22Rv1 (cell line): ENCODE results near the gene GOLM1.

Experiments used
- ZFX ChIP-seq: fragments of 450-650 bp; IDR thresholded peaks from 2 replicates; pipeline ENCODE4 v1.6.1; 2017; ENCODE audit warnings: antibody characterized with exemption, borderline replicate concordance
- TF ChIP-seq, protein P1 (sequence below): fragments of 450-650 bp; IDR thresholded peaks from 2 replicates; pipeline ENCODE4 v1.5.1; 2017; ENCODE audit warnings: mild to moderate bottlenecking

DNA sequence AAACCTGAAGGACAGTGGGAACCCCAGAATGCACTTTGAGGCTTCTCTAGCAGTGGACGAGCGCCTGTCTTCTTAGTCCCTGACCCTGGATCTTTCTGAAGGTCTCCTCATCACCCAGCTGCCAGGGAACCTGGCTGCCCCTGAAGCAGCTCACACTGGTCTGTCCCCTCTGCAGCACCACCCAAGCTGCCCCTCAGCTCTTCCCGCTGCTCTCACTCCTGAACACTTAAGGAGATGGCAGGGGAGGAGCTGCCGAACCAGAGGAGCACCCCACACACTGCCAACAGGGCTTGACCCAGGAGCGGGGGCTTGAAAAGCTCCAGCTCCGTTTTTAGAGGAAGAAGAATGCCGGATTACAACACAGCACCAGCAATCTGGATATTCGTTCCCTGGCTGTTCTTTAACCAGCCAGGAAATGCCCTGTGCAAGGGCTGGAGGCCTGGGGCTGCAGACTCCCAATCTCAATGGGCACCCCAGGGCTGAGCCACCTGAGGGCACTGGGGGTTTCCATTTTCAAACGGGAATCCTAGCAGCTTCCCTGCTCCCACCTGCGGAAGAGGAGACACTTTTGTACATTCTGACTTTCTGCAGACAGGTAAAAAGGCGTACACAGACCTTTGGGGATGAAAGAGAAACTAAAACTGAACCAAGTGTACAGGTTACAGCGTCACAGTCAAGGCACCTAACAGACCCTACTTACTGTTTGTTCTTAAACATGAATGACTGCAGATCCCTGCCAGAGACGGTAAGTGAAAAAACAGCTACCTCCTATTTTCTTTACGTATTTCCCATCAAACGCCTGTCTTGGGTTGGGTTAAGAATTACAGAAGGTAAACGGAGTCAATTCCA lies 36.3 kb downstream of the GOLM1 start:
- TF ChIP-seq, protein P1, sequence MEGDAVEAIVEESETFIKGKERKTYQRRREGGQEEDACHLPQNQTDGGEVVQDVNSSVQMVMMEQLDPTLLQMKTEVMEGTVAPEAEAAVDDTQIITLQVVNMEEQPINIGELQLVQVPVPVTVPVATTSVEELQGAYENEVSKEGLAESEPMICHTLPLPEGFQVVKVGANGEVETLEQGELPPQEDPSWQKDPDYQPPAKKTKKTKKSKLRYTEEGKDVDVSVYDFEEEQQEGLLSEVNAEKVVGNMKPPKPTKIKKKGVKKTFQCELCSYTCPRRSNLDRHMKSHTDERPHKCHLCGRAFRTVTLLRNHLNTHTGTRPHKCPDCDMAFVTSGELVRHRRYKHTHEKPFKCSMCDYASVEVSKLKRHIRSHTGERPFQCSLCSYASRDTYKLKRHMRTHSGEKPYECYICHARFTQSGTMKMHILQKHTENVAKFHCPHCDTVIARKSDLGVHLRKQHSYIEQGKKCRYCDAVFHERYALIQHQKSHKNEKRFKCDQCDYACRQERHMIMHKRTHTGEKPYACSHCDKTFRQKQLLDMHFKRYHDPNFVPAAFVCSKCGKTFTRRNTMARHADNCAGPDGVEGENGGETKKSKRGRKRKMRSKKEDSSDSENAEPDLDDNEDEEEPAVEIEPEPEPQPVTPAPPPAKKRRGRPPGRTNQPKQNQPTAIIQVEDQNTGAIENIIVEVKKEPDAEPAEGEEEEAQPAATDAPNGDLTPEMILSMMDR, result no peak
- TF ChIP-seq ZFX, result no peak
